Left lung (tissue), 10 donors: ENCODE data around the gene KLHL17. TPM values are rescaled to one million over a fixed set of nuclear protein-coding genes. Genes with fewer than 3 reads are reported as not detected.
A peak's percentile ranks its signal among the peaks of the same experiment; 100 is the strongest.
"Not testable (repeated sequence)": the region's sequence is repeated elsewhere in the genome, so short reads cannot be mapped to it uniquely, and the experiment has no call there.

Experiments used
- ATAC-seq: fragments of 200-7000 bp; cut with Tn5 transposase; one replicate; pipeline ENCODE4 v1.9.1; 2020; ENCODE audit warnings: moderate library complexity
- DNase-seq, 4 donors: peaks; one replicate each; pipeline ENCODE4 v3.0.0-alpha.2; 2013 to 2020
- H3K27ac ChIP-seq, 2 donors: fragments of 200-600 bp; sonication (generic) in 1 of 2; one replicate each; pipeline versions ENCODE4 v1.5.0 to v1.8.0; 2020 to 2021
- H3K27me3 ChIP-seq, 2 donors: fragments of 200-600 bp; sonication (generic) in 1 of 2; one replicate each; pipeline versions ENCODE4 v1.5.0 to v1.8.0; 2020 to 2021
- H3K36me3 ChIP-seq, 2 donors: fragments of 200-600 bp; sonication (generic) in 1 of 2; one replicate each; pipeline versions ENCODE4 v1.5.0 to v1.8.0; 2020 to 2021
- H3K4me1 ChIP-seq, 2 donors: fragments of 200-600 bp; one replicate each; pipeline ENCODE4 v1.8.0; 2021
- H3K4me3 ChIP-seq, 2 donors: fragments of 200-600 bp; sonication (generic) in 1 of 2; one replicate each; pipeline versions ENCODE4 v1.5.0 to v1.8.0; 2020 to 2021; ENCODE audit warnings: mild to moderate bottlenecking in 1 of 2
- H3K9me3 ChIP-seq, 2 donors: fragments of 200-600 bp; sonication (generic) in 1 of 2; one replicate each; pipeline versions ENCODE4 v1.5.0 to v1.8.0; 2020 to 2021
- intact Hi-C, 2 donors: fragments of 100-400 bp; cut with DNase I; formaldehyde crosslinking; loops; one replicate each; pipeline versions ENCODE4 v1.11.2 to v1.14.2; 2022
- polyA plus RNA-seq, 6 donors: library from polyadenylated mRNA; unstranded; fragments of 120-200 nt; gene quantifications; one replicate each; pipeline ENCODE4 v1.2.1, GENCODE V29; 2013; ENCODE audit not compliant: insufficient read length in 6 of 6
- total RNA-seq, 2 donors: library from RNA; stranded (reverse); fragmentation: NEBNext Ultra II Directional; extraction: Animal tissue kit (Norgen Biotek cat#: 25700); gene quantifications; one replicate each; pipeline ENCODE4 v1.2.1, GENCODE V29; 2021
- TF ChIP-seq, protein P1 (sequence below), 2 donors: fragments of 200-600 bp; sonication (generic) in 1 of 2; IDR thresholded peaks; one replicate each; pipeline versions ENCODE4 v1.5.0 to v1.8.0; 2021; ENCODE audit warnings: antibody characterized with exemption in 2 of 2
- donor health status: DM: no; HTN: yes; CAD: no.
- donor health status: DM: no; HTN: no; CAD: no.

Gene KLHL17
- total and polyA plus RNA-seq, 8 donors = 8.3 to 17.9 (median 11.9) TPM

DNA sequence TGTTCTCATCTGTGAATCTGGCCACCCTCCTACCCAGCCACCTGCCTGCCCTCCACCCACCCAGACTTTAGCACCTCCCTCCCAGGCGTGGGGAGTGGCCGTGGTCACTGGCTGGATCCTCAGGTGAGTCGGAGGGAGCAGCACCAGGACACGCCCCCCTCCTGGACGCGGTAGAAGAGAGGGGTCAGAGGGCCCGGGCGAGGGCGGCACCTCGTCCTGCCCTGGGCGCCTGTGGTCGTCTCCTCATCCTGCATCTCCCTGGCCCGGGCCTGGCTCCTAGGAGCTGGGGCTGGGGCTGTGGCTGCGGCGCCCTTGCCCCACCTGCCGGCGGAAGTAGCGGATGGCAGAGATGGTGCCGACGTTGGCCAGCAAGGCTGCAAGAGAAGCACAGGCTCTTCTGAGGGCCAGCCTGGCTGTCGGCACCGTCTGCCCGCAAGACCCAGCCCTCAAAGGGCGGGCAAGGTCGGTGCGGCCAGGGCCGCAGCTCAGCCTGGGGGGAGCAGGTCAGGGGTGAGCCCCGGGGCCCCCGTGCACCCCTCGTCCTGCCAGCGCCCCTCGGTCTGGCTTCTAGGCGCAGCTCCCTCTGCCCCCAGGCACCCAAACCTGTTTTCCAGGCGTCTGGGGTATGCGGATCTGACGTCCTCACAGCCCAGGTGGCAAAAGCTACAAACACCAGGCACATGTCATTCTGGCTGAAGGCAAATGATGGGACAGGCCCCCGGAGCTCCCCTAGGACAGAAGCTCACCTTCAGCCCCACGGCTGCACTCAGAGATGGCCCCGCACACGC lies 15.7 kb downstream of the KLHL17 start:
- no peak overlapping the region for H3K27ac ChIP-seq
- TF ChIP-seq, protein P1, sequence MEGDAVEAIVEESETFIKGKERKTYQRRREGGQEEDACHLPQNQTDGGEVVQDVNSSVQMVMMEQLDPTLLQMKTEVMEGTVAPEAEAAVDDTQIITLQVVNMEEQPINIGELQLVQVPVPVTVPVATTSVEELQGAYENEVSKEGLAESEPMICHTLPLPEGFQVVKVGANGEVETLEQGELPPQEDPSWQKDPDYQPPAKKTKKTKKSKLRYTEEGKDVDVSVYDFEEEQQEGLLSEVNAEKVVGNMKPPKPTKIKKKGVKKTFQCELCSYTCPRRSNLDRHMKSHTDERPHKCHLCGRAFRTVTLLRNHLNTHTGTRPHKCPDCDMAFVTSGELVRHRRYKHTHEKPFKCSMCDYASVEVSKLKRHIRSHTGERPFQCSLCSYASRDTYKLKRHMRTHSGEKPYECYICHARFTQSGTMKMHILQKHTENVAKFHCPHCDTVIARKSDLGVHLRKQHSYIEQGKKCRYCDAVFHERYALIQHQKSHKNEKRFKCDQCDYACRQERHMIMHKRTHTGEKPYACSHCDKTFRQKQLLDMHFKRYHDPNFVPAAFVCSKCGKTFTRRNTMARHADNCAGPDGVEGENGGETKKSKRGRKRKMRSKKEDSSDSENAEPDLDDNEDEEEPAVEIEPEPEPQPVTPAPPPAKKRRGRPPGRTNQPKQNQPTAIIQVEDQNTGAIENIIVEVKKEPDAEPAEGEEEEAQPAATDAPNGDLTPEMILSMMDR (IDR thresholded peaks at IDR 0.05) = peak in 1 of 2 donors; percentile 63
- ATAC-seq (peak; percentile 91), DNase-seq (peak; percentile 50 to 89 (median 72))
- peaks cover 14 to 81% of the 10 kb centered on the region in 2 donors for H3K27me3 ChIP-seq
- H3K36me3 ChIP-seq = no peaks in the 10 kb centered on the region
- intact Hi-C loops = no loop called here
- H3K9me3 ChIP-seq = no peaks in the 10 kb centered on the region
- H3K4me3 ChIP-seq = no peak overlapping the region
- H3K4me1 ChIP-seq = peaks cover 5 to 8% of the 10 kb centered on the region in 2 donors

DNA sequence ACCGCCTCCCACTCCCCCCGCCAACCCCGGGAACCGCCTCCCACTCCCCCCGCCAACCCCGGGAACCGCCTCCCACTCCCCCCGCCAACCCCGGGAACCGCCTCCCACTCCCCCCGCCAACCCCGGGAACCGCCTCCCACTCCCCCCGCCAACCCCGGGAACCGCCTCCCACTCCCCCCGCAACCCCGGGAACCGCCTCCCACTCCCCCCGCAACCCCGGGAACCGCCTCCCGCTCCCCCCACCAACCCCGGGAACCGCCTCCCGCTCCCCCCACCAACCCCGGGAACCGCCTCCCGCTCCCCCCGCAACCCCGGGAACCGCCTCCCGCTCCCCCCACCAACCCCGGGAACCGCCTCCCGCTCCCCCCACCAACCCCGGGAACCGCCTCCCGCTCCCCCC lies 16.4 kb downstream of the KLHL17 start:
- intact Hi-C loops, H3K4me3 ChIP-seq, H3K4me1 ChIP-seq, ATAC-seq, H3K27ac ChIP-seq, H3K9me3 ChIP-seq, DNase-seq, H3K36me3 ChIP-seq: not testable (repeated sequence)
- H3K27me3 ChIP-seq = peaks cover 7 to 81% of the 10 kb centered on the region in 2 donors

DNA sequence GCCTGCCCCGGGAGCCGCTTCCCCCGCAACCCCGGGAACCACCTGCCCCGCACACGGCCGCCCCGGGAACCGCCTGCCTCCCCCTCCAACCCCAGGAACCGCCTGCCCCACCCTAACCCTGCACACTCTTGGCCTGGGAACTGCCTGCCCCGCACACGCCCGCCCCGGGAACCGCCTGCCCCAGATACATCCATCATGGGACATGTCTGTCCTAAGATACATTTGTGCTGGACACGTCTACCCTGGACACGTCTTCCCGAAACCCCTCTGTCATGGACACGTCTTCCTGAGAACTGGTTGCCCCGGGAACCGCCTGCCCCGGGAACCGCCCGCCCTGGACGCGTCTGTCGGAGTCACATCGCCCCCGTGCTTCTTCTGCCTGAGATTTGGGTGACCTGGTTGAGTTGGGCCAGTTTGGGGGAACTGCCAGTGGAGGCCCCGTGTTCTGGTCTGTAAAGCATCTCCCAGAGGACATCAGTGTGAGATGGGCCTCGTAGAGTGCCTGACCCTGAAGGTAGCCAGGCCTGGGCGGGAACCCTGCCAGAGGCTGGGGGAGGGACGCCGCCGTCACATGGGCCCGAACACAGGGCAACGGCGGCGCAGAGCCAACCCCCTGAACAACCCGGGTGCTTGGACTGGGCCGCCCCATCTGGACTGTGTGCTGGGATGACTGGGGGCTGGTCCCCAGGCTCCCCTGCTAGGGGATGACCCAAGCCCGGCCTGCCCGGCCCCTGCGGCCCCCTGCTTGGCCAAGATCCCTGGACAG lies 17.9 kb downstream of the KLHL17 start:
- TF ChIP-seq, protein P1 (IDR thresholded peaks at IDR 0.05) = no peak
- Histone ChIP-seq H3K4me3 (no peak overlapping the region), H3K9me3 (no peaks in the 10 kb centered on the region), H3K4me1 (peaks cover 5 to 8% of the 10 kb centered on the region in 2 donors), H3K36me3 (no peaks in the 10 kb centered on the region), H3K27ac (no peak overlapping the region), H3K27me3 (peaks cover 0 to 81% of the 10 kb centered on the region in 2 donors)
- no peak for ATAC-seq
- intact Hi-C loops = no loop called here
- DNase-seq = peak in 1 of 4 donors; percentile 65

DNA sequence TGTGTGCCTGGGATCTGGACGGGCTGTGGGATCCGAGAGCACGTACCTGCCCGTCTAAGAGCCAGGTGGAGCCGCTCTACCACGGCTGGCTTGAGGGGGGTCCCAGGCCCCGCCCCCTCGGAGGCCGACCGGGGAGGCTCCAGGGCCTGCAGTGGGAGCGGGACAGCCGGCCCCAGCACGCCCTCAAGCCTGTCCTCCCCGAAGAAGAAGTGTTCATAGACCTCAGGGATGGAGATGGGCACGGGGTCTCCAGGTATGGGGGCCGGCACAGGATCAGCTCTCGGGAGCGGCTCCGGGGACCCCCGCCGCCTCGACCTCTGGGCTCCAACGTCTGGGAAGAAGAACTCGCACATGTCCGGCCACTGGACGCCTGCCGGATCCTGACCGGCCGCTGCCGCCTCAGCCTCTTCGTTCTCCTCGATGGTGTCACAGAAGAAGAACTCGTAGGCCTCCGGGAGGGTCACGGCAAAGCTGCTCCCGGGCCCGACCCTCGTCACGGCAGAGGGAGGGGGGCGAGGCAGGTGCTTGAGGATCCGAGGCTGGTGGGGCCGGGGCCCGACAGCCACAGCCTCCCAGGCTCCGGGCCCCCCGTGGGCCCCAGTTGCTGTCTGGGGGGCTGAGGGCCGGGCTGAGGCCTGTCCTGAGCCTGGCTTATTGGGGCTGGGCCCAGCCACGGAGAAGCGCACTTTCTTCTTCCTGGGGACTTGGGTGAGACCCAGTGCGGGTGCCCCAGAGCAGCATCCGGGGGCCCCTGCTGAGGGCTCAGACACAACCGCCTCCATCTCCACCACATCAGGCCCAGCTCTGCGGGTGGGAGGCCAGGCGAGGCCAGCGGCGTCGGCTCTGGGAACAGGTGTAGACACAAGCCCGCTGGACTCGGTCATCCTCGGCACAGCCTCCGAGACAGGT lies 18.7 kb downstream of the KLHL17 start:
- no peak for ATAC-seq
- peaks cover 0 to 81% of the 10 kb centered on the region in 2 donors for H3K27me3 ChIP-seq
- H3K4me1 ChIP-seq = peaks cover 5 to 8% of the 10 kb centered on the region in 2 donors
- no peak overlapping the region for H3K4me3 ChIP-seq
- DNase-seq = peak in 1 of 4 donors; percentile 79
- no peaks in the 10 kb centered on the region for H3K9me3 ChIP-seq
- intact Hi-C loops = no loop called here
- TF ChIP-seq, protein P1 (IDR thresholded peaks at IDR 0.05) = no peak
- H3K27ac ChIP-seq = no peak overlapping the region
- no peaks in the 10 kb centered on the region for H3K36me3 ChIP-seq

GRCh38 chr1:979744-980072 lies 19.3 kb downstream of the KLHL17 start:
- Histone ChIP-seq H3K27me3 (peaks cover 0 to 81% of the 10 kb centered on the region in 2 donors), H3K9me3 (no peaks in the 10 kb centered on the region), H3K4me3 (no peak overlapping the region), H3K4me1 (peaks cover 5 to 8% of the 10 kb centered on the region in 2 donors), H3K27ac (no peak overlapping the region), H3K36me3 (no peaks in the 10 kb centered on the region)
- intact Hi-C loops = no loop called here
- TF ChIP-seq, protein P1 (IDR thresholded peaks at IDR 0.05) = no peak
- DNase-seq (no peak), ATAC-seq (no peak)
